Measurements from ENCODE around the gene COQ2. TPM values are rescaled to one million over a fixed set of nuclear protein-coding genes. Genes with fewer than 3 reads are reported as not detected.

Gene COQ2
- total and polyA plus RNA-seq, 2 of the 13 experiments (the other 11 are each of a cell fraction or from before 2014, with no cell fraction given), result 10.1 to 17.3 TPM

DNA sequence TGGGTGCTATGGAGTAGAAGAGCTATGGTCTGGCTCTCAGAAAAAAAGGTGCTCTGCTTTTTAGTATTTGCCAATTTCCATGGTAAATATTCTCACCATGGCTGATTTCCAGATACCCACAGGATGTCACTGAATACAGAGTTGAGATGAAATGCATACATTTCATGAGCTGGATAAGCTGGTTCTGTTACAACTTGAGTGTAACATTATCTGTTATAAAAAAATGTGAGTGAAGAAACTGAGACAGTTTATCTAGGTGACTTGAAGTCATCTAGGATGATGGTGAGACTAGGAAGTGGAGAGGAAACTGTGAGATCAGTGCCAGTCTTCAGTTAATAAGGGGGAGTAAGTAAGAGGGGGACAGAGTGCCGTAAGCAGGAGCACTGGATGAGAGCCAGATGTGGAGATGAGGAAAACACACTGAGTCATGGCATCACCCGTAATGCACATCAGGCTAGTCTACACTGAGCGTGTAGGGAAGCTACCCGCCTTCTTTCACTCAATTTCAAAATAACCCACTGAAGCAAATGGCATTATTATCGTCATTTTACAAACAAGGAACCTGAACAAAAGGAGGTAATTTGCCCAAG, 45.0 kb upstream of the COQ2 start:
- in situ Hi-C loops (cut with HindIII; ENCODE audit: extremely low pct_ligation_motif_present, low pct_unique_long_range_greater_than_20kb), result no loop called here

More for the DNA sequence above, 45.0 kb upstream of the COQ2 start:
- no TSS peak for BruUV-seq (replicated peaks)
- H3K4me3 ChIP-seq (replicated peaks in 1 of 3; ENCODE audit: insufficient read depth in 1 of 3, low read depth in 2 of 3, low read length in 3 of 3), result no peak overlapping the region
- H3K27me3 ChIP-seq (ENCODE audit: control insufficient read depth in 1 of 2, insufficient read depth in 2 of 2, low read length in 2 of 2), result peaks cover 3 to 24% of the 10 kb centered on the region in 2 experiments
- no peak overlapping the region for H3K4me2 ChIP-seq (ENCODE audit: low read depth, low read length)
- ATAC-seq, result no peak
- no peaks in the 10 kb centered on the region for H3K36me3 ChIP-seq (replicated peaks in 1 of 2; ENCODE audit: control insufficient read depth in 1 of 2, insufficient read depth in 2 of 2, low read length in 2 of 2)
- no peak overlapping the region for H3K27ac ChIP-seq (ENCODE audit: extremely low read length, insufficient read depth, low read length)
- FAIRE-seq, result no peak
- no peak overlapping the region for H2AFZ ChIP-seq (ENCODE audit: low read length)
- 0 out of 2 replicates have a peak, but pooled peaks cover 4% of the 10 kb centered on the region for H3K4me1 ChIP-seq (ENCODE audit: insufficient read depth, low read length)
- POLR2A ChIA-PET, result no interaction called here
- H3K9me3 ChIP-seq (ENCODE audit: low read length), result no peaks in the 10 kb centered on the region
- CTCF ChIA-PET (ENCODE audit: low intra/inter-chr PET ratio, low total read pairs), result no interaction called here
- no peak for DNase-seq (ENCODE audit: low spot score)
- no peak overlapping the region for H3K9ac ChIP-seq (ENCODE audit: insufficient read depth, low read depth, low read length)
- intact Hi-C loops (cut with micrococcal nuclease; ENCODE audit: unreplicated experiment), result no loop called here
- TF ChIP-seq, protein P1, sequence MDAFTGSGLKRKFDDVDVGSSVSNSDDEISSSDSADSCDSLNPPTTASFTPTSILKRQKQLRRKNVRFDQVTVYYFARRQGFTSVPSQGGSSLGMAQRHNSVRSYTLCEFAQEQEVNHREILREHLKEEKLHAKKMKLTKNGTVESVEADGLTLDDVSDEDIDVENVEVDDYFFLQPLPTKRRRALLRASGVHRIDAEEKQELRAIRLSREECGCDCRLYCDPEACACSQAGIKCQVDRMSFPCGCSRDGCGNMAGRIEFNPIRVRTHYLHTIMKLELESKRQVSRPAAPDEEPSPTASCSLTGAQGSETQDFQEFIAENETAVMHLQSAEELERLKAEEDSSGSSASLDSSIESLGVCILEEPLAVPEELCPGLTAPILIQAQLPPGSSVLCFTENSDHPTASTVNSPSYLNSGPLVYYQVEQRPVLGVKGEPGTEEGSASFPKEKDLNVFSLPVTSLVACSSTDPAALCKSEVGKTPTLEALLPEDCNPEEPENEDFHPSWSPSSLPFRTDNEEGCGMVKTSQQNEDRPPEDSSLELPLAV (CRISPR knock-in tag; conservative IDR thresholded peaks at IDR 0.05; ENCODE audit: low read depth), result no peak
- TF ChIP-seq ZNF496 (CRISPR knock-in tag; IDR thresholded peaks at IDR 0.05; ENCODE audit: insufficient replicate concordance), result no peak
- no peak for TF ChIP-seq KLF12 (CRISPR knock-in tag; IDR thresholded peaks at IDR 0.05; ENCODE audit: borderline replicate concordance)
- TF ChIP-seq, protein P2, sequence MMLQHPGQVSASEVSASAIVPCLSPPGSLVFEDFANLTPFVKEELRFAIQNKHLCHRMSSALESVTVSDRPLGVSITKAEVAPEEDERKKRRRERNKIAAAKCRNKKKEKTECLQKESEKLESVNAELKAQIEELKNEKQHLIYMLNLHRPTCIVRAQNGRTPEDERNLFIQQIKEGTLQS (CRISPR knock-in tag; IDR thresholded peaks at IDR 0.05), result no peak
- no peak for TF ChIP-seq SNAI1 (CRISPR knock-in tag; IDR thresholded peaks at IDR 0.05; ENCODE audit: borderline replicate concordance)
- TF ChIP-seq ZNF282 (IDR thresholded peaks at IDR 0.05; ENCODE audit: partially characterized antibody), result no peak
- TF ChIP-seq ZNF556 (CRISPR knock-in tag; IDR thresholded peaks at IDR 0.05; ENCODE audit: borderline replicate concordance), result no peak
- TF ChIP-seq, protein P3, sequence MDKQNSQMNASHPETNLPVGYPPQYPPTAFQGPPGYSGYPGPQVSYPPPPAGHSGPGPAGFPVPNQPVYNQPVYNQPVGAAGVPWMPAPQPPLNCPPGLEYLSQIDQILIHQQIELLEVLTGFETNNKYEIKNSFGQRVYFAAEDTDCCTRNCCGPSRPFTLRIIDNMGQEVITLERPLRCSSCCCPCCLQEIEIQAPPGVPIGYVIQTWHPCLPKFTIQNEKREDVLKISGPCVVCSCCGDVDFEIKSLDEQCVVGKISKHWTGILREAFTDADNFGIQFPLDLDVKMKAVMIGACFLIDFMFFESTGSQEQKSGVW (CRISPR knock-in tag; IDR thresholded peaks at IDR 0.05; ENCODE audit: borderline replicate concordance), result no peak
- TF ChIP-seq ZNF274 (CRISPR knock-in tag; IDR thresholded peaks at IDR 0.05), result no peak
- TF ChIP-seq, protein P4, sequence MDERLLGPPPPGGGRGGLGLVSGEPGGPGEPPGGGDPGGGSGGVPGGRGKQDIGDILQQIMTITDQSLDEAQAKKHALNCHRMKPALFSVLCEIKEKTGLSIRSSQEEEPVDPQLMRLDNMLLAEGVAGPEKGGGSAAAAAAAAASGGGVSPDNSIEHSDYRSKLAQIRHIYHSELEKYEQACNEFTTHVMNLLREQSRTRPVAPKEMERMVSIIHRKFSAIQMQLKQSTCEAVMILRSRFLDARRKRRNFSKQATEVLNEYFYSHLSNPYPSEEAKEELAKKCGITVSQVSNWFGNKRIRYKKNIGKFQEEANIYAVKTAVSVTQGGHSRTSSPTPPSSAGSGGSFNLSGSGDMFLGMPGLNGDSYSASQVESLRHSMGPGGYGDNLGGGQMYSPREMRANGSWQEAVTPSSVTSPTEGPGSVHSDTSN (CRISPR knock-in tag; IDR thresholded peaks at IDR 0.05), result no peak
- TF ChIP-seq CEBPG (CRISPR knock-in tag; IDR thresholded peaks at IDR 0.05), result no peak
- H3K79me2 ChIP-seq (ENCODE audit: insufficient read depth, low read length), result no peaks in the 10 kb centered on the region
- WGBS (ENCODE audit: low lambda C conversion rate), result 61% methylated on average over 5 of the region's 5 CpGs
- H4K20me1 ChIP-seq (ENCODE audit: insufficient read depth, low read length), result no peaks in the 10 kb centered on the region

All from HepG2 (cell line).